Karpas-422 (cell line): Measurements from ENCODE around the gene CCDC51. TPM values are rescaled to one million over a fixed set of nuclear protein-coding genes. Genes with fewer than 3 reads are reported as not detected.

ENCODE experiments used
- DNase-seq: peaks from one replicate; pipeline ENCODE4 v3.0.0-alpha.2; 2015
- H2AFZ ChIP-seq: fragments of 200-600 bp; sonication (generic); 2 replicates; pipeline ENCODE4 v1.6.1; 2014; ENCODE audit warnings: antibody characterized with exemption, low read length, mixed read lengths
- H3K27ac ChIP-seq: fragments of 200-600 bp; sonication (generic); 2 replicates; pipeline ENCODE4 v1.5.1; 2014; ENCODE audit warnings: mild to moderate bottlenecking, low read length, moderate library complexity
- H3K27me3 ChIP-seq: fragments of 200-600 bp; sonication (generic); 2 replicates; pipeline ENCODE4 v1.6.1; 2014; ENCODE audit warnings: low read length, mixed read lengths
- H3K36me3 ChIP-seq: fragments of 200-600 bp; sonication (generic); 2 replicates; pipeline ENCODE4 v1.6.1; 2014; ENCODE audit warnings: low read length, mixed read lengths; ENCODE audit not compliant: insufficient read depth
- H3K4me1 ChIP-seq: fragments of 200-600 bp; sonication (generic); 2 replicates; pipeline ENCODE4 v1.6.1; 2014; ENCODE audit warnings: mild to moderate bottlenecking, low read length, mixed read lengths
- H3K4me2 ChIP-seq: fragments of 200-600 bp; sonication (generic); 2 replicates; pipeline ENCODE4 v1.6.1; 2014; ENCODE audit warnings: low read length, low read depth, mild to moderate bottlenecking; ENCODE audit not compliant: poor library complexity, severe bottlenecking
- H3K4me3 ChIP-seq: fragments of 200-600 bp; sonication (generic); 2 replicates; pipeline ENCODE4 v1.5.1; 2014; ENCODE audit warnings: mild to moderate bottlenecking, antibody characterized with exemption, low read length, mixed read lengths
- H3K79me2 ChIP-seq: fragments of 200-600 bp; sonication (generic); 2 replicates; pipeline ENCODE4 v1.6.1; 2014; ENCODE audit warnings: mild to moderate bottlenecking, low read length, mixed read lengths
- H3K9ac ChIP-seq: fragments of 200-600 bp; sonication (generic); 2 replicates; pipeline ENCODE4 v1.6.0; 2014; ENCODE audit warnings: low read length
- H3K9me2 ChIP-seq: fragments of 200-600 bp; sonication (generic), shearing (Covaris generic); replicated peaks from 2 replicates; pipeline ENCODE4 v1.6.0; 2014; ENCODE audit warnings: mild to moderate bottlenecking, low read length, moderate library complexity; ENCODE audit not compliant: insufficient read depth
- H3K9me3 ChIP-seq: fragments of 300-700, 200-600 bp; sonication (generic); 2 replicates; pipeline ENCODE4 v1.6.1; 2014; ENCODE audit warnings: low read length, mixed read lengths
- H4K20me1 ChIP-seq: fragments of 200-600 bp; sonication (generic); 2 replicates; pipeline ENCODE4 v1.6.1; 2014; ENCODE audit warnings: mild to moderate bottlenecking, antibody characterized with exemption, low read length, low read depth; ENCODE audit not compliant: insufficient read depth
- total RNA-seq: library from RNA; depleted of rRNA; stranded (reverse); fragments of >200 nt; shearing (Covaris generic); gene quantifications from 2 replicates; pipeline ENCODE4 v1.2.3, GENCODE V29; 2014; ENCODE audit warnings: low replicate concordance

CCDC51 gene
- total RNA-seq, 1 experiment from 2014 or later = 22.0 TPM

DNA sequence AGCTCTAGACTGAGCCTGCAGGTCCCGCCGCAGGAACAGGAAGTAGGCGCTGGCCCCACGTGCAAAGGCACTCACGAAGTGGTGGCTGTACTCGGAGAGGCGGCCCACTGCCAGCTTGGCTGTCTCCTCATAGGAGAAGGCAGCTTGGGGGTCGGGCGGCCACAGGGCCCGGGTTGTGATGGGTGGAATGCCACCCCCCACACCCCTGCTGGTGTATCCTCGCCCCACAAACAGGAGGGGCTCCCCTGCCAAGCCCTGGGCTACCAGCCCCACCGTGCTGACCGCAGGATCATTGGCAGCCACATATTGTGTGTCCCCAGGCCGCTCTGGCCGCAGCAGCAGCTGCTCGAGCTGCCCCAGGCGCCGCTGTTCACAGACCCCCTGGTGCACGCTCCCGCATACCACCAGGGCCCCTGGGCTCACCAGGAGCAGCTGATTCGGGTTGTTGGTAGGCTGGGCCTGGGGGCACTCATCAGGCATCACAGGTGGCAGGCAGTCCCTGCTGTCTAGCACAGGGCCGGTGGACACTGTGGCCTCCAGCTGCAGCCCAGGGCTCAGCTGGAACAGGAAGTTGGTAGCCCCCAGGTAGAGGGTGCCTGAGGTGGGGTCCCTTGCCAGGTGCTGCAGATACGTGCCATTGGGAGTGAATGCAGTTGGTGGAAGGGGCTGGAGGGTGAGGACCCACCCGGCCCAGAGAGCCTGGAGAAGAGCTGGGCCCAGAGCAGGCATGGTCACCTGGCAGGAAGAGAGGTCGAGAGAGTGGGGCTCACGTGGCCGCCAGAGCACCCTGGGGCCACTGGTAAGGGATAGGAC is 15.8 kb downstream of the CCDC51 start:
- Histone ChIP-seq H2AFZ (no peak overlapping the region), H4K20me1 (no peaks in the 10 kb centered on the region), H3K4me2 (no peak overlapping the region), H3K79me2 (peaks cover 55% of the 10 kb centered on the region), H3K9me2 (no peaks in the 10 kb centered on the region), H3K36me3 (no peaks in the 10 kb centered on the region), H3K27me3 (no peaks in the 10 kb centered on the region), H3K4me3 (no peak overlapping the region), H3K9me3 (no peaks in the 10 kb centered on the region), H3K4me1 (peaks cover 35% of the 10 kb centered on the region), H3K9ac (no peak overlapping the region), H3K27ac (no peak overlapping the region)
- no peak for DNase-seq

DNA sequence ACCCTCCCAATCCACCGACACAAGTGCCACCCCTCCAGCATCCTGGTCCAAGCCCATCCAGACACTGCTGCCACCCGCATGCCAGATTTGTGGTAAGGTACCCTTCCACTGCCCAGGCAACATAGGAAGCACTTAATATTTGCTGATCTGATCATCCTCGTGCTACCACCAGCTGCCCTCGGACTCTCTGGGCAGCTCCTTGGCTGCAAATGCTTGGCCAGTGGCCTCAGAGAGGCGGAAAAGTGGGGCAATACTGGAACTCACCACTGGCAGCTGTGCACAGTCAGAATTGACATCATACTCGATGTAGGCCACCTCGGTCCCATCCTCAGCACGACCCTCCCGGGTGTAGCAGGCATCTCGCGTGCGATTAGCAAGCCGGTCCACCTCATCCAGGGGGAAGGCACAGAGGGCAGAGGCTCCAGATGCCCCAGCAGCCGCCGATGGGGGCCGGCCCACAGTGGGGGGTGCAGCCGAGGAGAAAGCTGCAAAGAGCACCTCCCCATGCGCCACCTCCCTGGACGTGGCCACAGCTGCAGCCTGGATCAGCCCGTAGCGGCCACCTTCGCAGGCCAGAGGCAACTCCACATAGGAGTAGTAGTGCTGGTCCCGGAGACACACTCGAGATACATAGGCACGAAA is 16.6 kb downstream of the CCDC51 start:
- Histone ChIP-seq H3K27me3 (no peaks in the 10 kb centered on the region), H3K4me1 (peaks cover 34% of the 10 kb centered on the region), H3K4me3 (no peak overlapping the region), H3K9me2 (no peaks in the 10 kb centered on the region), H4K20me1 (no peaks in the 10 kb centered on the region), H3K9me3 (no peaks in the 10 kb centered on the region), H3K4me2 (no peak overlapping the region), H3K27ac (no peak overlapping the region), H2AFZ (no peak overlapping the region), H3K79me2 (peaks cover 50% of the 10 kb centered on the region), H3K36me3 (no peaks in the 10 kb centered on the region), H3K9ac (no peak overlapping the region)
- DNase-seq = no peak

DNA sequence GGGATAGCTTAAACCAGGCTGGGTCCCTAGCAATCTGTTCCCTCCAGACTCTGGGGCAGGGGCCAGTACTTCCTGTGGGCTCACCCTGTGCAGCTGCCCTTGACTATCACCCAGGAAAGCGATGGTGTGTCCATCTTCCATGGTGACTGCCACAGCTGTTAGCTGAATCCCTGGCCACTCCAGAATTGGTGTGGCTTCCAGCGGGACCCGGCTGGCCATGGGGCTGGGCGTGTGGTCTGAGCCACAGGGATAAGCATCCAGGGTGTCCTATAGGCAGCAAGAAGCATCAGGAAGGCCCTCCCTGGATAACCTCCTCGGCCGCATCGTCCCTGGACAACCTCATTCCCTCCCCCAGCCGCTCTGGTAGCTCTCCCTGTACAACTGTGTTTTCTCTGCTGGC is 17.2 kb downstream of the CCDC51 start:
- H3K4me2 ChIP-seq = no peak overlapping the region
- peaks cover 43% of the 10 kb centered on the region for H3K79me2 ChIP-seq
- H3K9me3 ChIP-seq = no peaks in the 10 kb centered on the region
- no peaks in the 10 kb centered on the region for H3K36me3 ChIP-seq
- H3K27ac ChIP-seq = no peak overlapping the region
- H3K4me3 ChIP-seq = no peak overlapping the region
- H3K27me3 ChIP-seq = no peaks in the 10 kb centered on the region
- no peak overlapping the region for H3K9ac ChIP-seq
- no peaks in the 10 kb centered on the region for H3K9me2 ChIP-seq
- H3K4me1 ChIP-seq = peaks cover 27% of the 10 kb centered on the region
- H2AFZ ChIP-seq = no peak overlapping the region
- DNase-seq = no peak
- no peaks in the 10 kb centered on the region for H4K20me1 ChIP-seq

DNA sequence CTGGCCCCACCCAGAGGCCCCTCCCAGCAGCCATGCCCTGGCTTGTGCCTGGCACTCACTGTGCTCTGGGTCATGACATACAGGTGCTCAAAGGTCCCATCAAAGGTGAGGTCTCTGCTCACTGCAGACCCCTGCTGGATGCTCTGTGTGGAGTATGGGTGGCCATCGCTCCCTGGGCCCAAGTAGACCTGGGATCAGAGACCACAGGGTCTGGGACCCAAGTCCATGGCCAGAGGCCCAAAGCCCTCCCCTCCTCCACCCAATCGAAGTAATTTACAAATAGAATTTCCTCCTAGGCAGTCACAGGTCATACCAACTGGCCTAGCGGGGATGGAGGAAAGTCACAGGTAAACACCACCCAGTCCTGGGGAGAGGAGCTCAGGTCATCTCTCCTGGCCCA is 17.6 kb downstream of the CCDC51 start:
- Histone ChIP-seq H3K27me3 (no peaks in the 10 kb centered on the region), H3K9me3 (no peaks in the 10 kb centered on the region), H3K9me2 (no peaks in the 10 kb centered on the region), H2AFZ (no peak overlapping the region), H4K20me1 (no peaks in the 10 kb centered on the region), H3K79me2 (peaks cover 39% of the 10 kb centered on the region), H3K27ac (no peak overlapping the region), H3K4me1 (peaks cover 23% of the 10 kb centered on the region), H3K4me3 (no peak overlapping the region), H3K9ac (no peak overlapping the region), H3K4me2 (no peak overlapping the region), H3K36me3 (no peaks in the 10 kb centered on the region)
- DNase-seq = no peak

DNA sequence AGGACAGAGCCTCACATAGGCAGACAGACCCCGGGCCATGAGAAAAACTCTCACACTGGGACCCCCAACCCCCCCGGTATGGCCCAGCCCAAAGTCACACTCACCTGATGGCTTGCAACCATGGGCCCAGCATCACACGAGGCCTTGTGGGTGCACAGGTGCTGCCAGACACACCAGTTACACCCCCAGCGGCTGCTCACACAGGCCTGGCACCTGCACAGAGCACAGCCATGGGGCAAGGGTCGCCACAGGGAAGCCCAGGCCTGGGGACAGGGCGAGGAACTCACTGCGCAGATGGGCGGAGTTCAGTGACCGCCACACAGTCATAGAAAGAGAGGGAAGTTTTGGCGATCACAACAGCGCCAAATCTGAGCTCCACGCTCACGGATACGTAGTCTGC is 19.4 kb downstream of the CCDC51 start:
- DNase-seq = no peak
- peaks cover 7% of the 10 kb centered on the region for H3K4me1 ChIP-seq
- no peak overlapping the region for H3K4me3 ChIP-seq
- H3K9me3 ChIP-seq = no peaks in the 10 kb centered on the region
- H4K20me1 ChIP-seq = no peaks in the 10 kb centered on the region
- H3K36me3 ChIP-seq = no peaks in the 10 kb centered on the region
- no peaks in the 10 kb centered on the region for H3K9me2 ChIP-seq
- no peaks in the 10 kb centered on the region for H3K27me3 ChIP-seq
- no peak overlapping the region for H2AFZ ChIP-seq
- H3K9ac ChIP-seq = no peak overlapping the region
- peaks cover 22% of the 10 kb centered on the region for H3K79me2 ChIP-seq
- H3K27ac ChIP-seq = no peak overlapping the region
- no peak overlapping the region for H3K4me2 ChIP-seq

DNA sequence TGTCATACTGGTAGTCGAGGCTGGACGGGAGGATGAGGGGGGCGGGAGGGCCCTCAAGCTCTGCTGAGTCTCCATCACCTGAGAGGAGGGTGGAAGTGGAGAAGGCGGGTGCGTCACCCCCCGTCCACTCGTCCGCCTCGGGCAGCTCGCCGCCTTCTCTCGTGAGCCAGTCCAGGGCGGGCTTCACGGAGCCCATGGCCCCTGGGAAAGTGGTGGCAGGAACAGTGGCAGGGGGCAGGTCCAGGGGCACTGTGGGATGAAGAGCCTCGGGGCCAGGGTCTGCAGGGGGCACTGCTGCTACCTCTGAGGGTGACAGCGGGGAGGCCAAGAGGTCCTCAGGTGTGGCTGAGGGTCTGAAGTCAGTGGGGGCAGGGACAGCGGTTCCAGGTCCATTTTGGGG is 20.3 kb downstream of the CCDC51 start:
- no peaks in the 10 kb centered on the region; the same call in 1 of the 2 replicates for H3K36me3 ChIP-seq
- H3K9ac ChIP-seq = no peak overlapping the region
- H3K4me2 ChIP-seq = no peak overlapping the region
- DNase-seq = no peak
- H3K9me3 ChIP-seq = no peaks in the 10 kb centered on the region
- no peaks in the 10 kb centered on the region for H3K9me2 ChIP-seq
- H3K27me3 ChIP-seq = no peaks in the 10 kb centered on the region
- H3K27ac ChIP-seq = no peak overlapping the region
- H3K4me3 ChIP-seq = no peak overlapping the region
- peaks cover 7% of the 10 kb centered on the region for H3K4me1 ChIP-seq
- H4K20me1 ChIP-seq = no peaks in the 10 kb centered on the region
- peaks cover 12% of the 10 kb centered on the region; the same call in 1 of the 2 replicates for H3K79me2 ChIP-seq
- H2AFZ ChIP-seq = no peak overlapping the region

DNA sequence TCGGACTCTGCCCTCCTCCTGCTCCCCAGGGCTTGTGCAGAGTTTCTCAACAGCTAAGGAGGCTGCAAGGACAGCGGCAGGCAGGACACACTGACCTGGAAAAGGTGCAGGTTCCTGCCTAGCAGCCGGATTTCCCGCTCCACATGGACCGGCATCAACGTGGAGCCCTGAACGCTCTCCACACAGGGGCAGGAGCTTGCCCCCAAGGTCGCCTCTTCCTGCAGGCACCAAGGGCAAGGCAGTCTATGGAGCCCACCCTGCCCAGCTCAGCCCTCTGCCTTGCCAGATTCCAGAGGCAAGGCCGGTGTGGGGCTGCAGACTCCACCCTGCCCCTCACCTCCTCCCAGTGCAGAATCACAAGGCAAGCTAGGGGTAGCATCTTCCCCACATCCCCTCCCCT is 20.8 kb downstream of the CCDC51 start:
- no peak for DNase-seq
- H2AFZ ChIP-seq = no peak overlapping the region
- H3K9ac ChIP-seq = no peak overlapping the region
- H3K9me3 ChIP-seq = no peaks in the 10 kb centered on the region
- no peak overlapping the region for H3K4me3 ChIP-seq
- H3K27me3 ChIP-seq = no peaks in the 10 kb centered on the region
- no peaks in the 10 kb centered on the region for H3K9me2 ChIP-seq
- H3K4me2 ChIP-seq = no peak overlapping the region
- no peak overlapping the region for H3K27ac ChIP-seq
- H3K36me3 ChIP-seq = no peaks in the 10 kb centered on the region; the same call in 1 of the 2 replicates
- peaks cover 10% of the 10 kb centered on the region; the same call in 1 of the 2 replicates for H3K79me2 ChIP-seq
- peaks cover 7% of the 10 kb centered on the region for H3K4me1 ChIP-seq
- no peaks in the 10 kb centered on the region for H4K20me1 ChIP-seq

DNA sequence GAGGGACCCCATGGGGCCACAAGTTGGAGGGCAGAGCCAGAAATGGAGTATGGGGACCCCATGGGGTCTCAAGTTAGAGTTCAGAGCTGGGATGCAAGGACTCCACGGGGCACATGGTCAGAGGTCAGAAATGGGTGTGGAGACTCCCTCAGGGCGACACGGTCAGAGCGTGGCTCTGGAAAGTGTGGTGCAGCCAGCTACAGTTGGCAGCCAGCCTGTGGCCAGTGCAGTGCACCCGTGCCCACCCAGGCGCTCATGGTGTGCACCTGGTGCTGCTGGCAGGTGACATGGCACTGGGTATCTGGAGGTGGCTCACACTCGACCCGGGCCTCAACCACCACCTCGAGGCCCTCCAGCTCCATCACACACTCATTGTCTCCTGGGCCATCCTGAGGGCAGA is 21.3 kb downstream of the CCDC51 start:
- no peak overlapping the region for H3K27ac ChIP-seq

More for the DNA sequence above, 21.3 kb downstream of the CCDC51 start:
- peaks cover 5% of the 10 kb centered on the region; the same call in 1 of the 2 replicates for H3K79me2 ChIP-seq
- H3K36me3 ChIP-seq = no peaks in the 10 kb centered on the region; the same call in 1 of the 2 replicates
- no peaks in the 10 kb centered on the region for H3K27me3 ChIP-seq
- H3K9ac ChIP-seq = no peak overlapping the region
- no peaks in the 10 kb centered on the region for H3K9me3 ChIP-seq
- DNase-seq = no peak
- no peaks in the 10 kb centered on the region for H3K9me2 ChIP-seq
- no peak overlapping the region for H2AFZ ChIP-seq
- no peaks in the 10 kb centered on the region for H4K20me1 ChIP-seq
- no peak overlapping the region for H3K4me3 ChIP-seq
- H3K4me1 ChIP-seq = peaks cover 7% of the 10 kb centered on the region
- H3K4me2 ChIP-seq = no peak overlapping the region
